GM18951 (cell line): Measurements from ENCODE around the gene STAP2.
"Not testable (repeated sequence)": the region's sequence is repeated elsewhere in the genome, so short reads cannot be mapped to it uniquely, and the experiment has no call there.

ENCODE experiments used
- POLR2A ChIP-seq: IDR thresholded peaks from 4 replicates; pipeline ENCODE4 v1.6.1; 2011; ENCODE audit warnings: mild to moderate bottlenecking; ENCODE audit not compliant: insufficient read length, insufficient read depth; ENCODE audit errors: extremely low read depth
- in situ Hi-C: fragments of 300-500 bp; cut with MboI; formaldehyde crosslinking; loops from one replicate; pipeline ENCODE4 v1.12.0; 2022; ENCODE audit warnings: low sequenced_read_pairs, mixed read lengths, inconsistent platforms; ENCODE audit not compliant: unreplicated experiment

Gene STAP2

DNA sequence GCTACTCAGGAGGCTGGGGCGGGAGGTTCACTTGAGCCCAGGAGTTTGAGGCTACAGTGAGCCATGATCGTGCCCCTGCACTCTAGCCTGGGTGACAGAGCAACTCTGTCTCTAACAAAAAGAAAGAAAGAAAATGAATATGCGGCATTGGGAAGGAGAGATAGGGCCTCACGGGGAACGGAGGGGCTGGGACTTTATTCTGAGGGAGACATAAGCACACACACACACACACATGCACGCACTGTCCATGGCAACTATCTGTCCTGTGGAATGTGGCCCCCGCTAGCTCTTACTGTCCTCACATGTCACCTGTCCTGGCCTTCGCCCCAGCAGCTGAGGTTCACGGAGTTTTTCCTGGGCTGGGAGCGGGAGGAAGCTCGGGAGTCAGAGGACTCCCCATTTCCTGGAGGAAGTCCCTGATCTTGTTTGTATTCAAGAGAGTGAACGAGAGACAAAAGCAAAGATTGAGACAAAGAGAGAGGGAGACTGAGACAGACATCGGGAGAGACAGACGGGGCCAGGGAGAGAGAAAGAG lies 654 bp downstream of the STAP2 start:
- no peak for TF ChIP-seq POLR2A
- in situ Hi-C loops = no loop called here

DNA sequence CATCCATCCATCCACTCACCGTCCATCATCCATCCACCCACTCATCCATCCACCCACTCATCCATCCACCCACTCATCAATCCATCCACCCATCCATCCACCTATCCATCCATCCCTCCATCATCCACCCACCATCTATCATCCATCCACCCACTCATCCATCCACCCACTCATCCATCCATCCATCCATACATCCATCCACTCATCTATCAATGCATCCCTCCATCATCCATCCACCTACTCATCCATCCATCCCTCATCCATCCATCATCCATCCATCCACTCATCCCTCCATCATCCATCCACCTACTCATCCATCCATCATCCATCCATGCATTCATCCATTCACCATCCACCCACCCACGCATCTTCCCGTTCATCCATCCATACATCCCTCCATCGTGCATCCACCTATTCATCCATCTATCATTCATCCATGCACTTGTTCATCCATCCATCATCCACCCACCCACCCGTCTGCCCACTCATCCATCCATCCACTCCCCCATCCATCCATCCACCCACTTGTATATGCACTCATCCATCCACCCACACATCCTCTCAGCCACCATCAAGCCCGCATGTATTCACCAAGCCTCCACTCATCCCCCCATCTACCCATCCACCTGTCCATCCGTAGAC lies 3.6 kb downstream of the STAP2 start:
- no peak for TF ChIP-seq POLR2A
- in situ Hi-C loops = no loop called here

DNA sequence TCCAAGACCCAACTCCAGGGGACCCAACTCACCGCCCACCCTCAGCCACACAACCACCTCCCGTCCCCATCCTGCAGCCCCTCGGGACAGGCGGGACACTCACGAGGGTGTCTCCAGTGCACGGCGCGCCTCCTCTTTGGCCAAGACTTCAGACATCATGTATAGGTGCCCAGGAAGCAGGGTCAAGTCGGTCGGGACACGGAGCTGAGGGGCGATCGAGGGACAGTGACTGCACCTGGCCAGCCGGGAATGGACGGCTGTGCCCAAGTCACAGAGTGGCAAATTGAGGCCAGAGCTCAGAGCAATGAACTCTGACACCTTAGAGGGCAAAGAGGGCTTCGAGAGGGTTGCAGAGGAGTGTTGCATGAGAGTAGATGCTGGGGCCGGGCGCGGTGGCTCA lies 8.8 kb downstream of the STAP2 start:
- in situ Hi-C loops = no loop called here

DNA sequence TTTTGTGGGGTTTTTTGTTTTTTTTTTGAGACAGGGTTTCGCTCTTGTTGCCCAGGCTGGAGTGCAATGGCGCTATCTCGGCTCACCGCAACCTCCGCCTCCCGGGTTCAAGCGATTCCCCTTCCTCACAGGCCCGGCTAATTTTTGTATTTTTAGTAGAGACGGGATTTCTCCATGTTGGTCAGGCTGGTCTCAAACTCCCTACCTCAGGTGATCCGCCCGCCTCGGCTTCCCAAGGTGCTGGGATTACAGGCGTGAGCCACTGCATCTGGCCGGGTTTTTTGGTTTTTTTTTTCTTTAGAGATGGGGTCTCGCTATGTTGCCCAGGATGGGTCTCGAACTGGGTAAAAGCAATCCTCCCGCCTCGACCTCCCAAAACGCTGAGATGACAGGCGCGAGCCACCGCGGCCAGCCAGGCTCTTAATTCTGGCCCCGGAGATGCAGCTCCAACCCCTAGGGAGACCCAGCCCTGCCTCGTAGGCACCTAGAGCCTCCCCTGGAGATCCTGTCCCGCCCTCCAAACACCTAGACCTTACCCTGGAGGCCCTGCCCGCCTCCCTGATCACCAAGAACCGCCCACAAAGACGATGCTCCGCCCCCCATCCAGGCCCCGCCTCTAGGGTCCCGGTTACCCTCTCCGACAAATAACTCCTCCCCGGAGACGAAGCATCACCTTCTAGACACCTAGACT lies 9.5 kb downstream of the STAP2 start:
- in situ Hi-C loops = not testable (repeated sequence)

More for the DNA sequence above, 8.8 kb downstream of the STAP2 start:
- no peak for TF ChIP-seq POLR2A

DNA sequence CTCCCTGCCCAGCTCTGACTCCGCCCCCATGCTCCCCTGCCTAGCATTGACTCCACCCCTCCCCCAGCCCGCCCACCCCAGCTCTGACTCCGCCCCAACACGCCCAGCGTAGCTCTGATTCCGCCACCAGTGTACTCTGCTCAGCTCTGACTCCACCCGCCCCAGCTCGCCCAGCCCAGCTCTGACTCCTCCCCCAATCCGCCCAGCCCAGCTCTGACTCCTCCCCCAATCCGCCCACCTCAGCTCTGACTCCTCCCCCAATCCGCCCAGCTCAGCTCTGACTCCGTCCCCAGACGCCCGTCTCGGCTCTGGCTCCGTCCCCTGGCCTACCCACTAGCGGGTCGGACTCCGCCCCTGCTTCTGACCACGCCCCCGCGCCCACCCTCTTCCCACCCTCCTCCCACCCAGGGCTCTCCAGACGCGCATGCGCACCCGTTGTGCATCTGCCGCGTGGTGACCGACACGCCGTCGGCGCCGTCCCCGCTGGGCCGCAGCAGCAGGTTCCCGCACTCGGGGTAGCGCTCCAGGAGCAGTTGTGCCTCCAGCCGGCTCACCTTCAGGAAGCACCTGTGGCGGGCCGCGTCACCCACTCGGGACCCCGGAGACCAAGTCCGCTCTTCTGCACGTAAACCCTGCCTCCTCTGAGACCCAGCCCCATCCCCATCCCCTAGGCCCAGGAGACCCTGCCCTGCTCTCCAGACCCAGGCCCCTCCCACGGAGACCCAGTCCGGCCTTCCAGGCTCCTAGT lies 10.2 kb downstream of the STAP2 start:
- in situ Hi-C loops = no loop called here
- peak; percentile 87 for TF ChIP-seq POLR2A

DNA sequence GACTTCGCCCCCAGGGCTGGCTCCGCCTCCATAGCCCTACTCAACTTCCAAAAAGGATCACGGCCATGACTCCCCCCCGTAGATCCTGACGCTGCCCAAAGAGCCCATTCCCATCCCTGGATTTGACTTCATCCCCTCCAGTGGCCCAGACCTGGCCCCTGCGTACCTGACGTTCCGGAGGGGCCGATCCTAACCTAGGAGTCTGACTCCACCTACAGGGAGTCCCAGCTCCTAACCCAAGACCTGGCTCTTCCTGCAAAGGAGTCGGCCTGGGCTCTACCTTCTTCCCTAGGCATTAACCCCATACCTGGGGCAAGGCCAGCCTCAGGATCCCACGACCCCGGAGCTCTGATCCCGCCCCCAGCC lies 10.8 kb downstream of the STAP2 start:
- in situ Hi-C loops = no loop called here

DNA sequence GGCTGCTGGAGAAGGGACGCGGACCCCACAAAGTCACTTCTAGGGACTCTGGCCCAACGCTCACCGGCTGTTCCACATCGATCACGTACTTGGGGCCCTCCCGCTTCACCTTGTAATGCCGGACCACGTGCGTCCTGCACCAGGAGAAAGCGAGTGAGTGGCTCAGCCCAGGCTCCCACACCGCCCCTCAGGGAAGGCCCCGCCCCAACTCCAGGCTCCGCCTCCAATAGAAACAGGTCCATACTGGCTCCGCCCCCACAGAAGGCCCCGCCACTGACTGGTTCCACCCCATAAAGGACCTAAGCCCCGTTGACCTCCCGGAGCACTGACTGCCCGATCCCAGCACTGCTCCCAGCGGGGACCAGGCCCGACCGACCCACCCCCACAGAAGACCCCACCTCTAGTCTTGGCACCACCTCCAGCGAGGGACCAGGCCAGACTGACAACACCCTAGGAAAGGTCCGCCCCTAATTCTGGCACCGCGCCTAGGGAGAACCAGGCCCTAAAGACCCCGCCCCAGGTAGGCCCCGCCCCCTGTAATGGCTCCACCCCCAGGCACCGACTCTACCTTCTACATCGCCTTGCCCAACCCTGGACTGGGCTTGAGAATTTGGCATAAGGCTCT lies 11.3 kb downstream of the STAP2 start:
- TF ChIP-seq POLR2A = no peak
- in situ Hi-C loops = no loop called here

More for the DNA sequence above, 10.8 kb downstream of the STAP2 start:
- no peak for TF ChIP-seq POLR2A

DNA sequence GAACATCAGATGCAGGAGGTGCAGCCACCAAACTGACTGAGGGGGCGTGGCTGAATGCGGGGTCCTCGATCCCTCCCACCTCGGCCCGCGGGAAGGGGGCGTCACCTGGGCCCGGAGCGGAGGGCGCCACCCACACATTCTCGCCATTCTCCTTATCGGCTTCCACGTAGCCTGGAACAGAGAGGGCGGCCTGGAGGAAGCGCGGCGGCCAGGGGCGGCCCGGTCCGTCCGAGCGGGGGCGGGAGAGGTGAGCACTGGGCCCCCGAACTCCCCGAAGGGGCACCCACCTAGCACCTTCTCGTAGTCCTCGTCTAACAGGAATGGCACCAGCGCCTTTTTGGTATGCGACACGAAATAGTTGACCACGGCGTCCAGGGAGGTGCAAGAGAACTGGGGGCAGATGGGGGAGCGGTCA lies 11.8 kb downstream of the STAP2 start:
- in situ Hi-C loops = no loop called here
- TF ChIP-seq POLR2A = no peak

DNA sequence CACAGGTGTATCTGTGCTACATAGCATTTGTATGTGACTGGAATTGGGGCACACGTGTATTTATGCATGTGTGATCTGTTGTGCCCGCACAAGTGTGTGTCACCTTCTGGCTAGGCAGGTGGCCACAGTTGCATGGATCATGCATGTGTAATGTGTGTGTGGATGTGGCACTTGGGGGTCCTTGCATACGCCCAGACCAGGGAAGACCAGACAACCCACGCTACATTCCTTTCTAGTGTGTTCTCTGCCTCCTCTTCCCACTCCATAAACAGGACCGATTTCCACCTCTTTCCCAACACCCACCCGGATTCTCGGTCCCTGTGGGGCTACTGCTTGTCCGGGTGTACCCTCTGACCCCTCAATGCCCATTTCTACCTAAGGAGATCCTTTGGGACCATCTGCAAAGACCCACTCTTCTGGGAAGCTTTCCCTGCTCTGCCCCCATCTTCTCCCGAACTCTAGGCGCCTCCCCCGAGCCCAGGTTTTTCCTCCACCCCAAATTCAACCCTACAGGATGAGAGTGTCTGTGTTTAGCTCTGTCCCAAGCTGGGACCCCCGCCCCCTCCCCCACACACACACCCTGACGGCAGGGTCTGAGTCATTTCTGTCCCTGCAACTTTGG lies 12.3 kb downstream of the STAP2 start:
- in situ Hi-C loops = no loop called here

DNA sequence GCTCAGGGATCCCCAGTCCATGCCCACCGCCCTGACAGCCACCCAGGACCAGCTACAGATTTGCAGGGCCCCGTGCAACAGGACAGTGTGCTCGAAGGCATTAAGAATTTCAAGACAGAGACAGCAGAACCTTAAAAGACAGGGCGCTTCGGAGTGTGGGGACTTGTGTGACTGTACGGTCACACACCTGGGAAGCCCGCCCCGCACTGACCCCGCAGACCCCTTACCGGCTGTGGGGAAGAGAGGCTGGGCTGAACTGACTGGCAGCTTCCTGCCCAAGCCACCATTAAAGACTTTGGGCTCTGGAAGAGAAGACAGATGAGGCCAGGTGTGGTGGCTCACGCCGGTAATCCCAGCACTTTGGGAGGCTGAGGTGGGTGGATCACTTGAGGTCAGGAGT lies 14.4 kb downstream of the STAP2 start:
- TF ChIP-seq POLR2A = no peak
- in situ Hi-C loops = no loop called here

More for the DNA sequence above, 12.3 kb downstream of the STAP2 start:
- no peak for TF ChIP-seq POLR2A

DNA sequence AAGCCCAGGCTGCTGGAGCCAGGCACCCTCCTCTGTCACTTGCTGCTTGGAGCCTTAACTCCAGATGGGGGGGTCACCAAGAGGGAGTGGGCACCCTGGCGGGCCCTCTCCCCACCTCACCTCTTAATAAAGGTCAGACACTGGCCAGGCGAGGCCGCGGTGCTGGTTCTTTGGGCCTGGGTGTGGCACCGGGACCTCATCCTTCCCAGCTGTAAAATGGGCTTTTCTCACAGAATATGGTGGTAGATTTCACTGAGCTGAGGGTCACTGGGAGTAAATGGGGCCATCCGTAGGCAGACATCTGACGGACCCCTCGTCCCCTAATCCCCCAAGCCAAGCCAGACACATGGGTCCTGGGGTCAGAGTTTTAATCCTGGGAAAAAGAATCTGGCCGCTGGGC lies 14.9 kb downstream of the STAP2 start:
- in situ Hi-C loops = no loop called here
- TF ChIP-seq POLR2A = no peak

DNA sequence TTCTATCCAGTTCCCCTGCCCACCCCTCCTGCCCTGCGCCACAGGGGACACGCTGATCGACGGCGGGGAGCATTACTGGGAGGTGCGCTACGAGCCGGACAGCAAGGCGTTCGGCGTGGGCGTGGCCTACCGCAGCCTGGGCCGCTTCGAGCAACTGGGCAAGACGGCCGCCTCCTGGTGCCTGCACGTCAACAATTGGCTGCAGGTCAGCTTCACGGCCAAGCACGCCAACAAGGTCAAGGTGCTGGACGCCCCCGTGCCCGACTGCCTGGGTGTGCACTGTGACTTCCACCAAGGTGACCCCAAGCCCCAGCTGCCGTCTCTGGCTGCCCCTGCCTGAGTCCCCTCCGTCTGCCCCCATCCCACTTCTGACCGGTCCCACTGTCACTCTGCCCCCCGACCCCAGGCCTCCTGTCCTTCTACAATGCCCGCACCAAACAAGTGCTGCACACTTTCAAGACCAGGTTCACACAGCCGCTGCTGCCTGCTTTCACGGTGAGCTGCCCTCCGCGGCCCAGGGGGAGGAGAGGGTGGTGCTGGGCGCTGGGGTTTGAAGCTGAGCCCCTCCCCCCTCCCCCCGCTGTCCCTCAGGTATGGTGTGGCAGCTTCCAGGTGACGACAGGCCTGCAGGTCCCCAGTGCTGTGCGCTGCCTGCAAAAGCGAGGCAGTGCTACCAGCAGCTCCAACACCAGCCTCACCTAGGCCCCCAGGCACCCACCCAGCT lies 15.5 kb downstream of the STAP2 start:
- in situ Hi-C loops = no loop called here
- TF ChIP-seq POLR2A = no peak
